Sigmoid colon (tissue), 7 donors: ENCODE data around the gene PEAK1. TPM values are rescaled to one million over a fixed set of nuclear protein-coding genes. Genes with fewer than 3 reads are reported as not detected.

Source experiments
- DNase-seq: peaks from one replicate; pipeline ENCODE4 v3.0.0-alpha.2; 2019
- H3K27ac ChIP-seq, 4 donors: fragments of 200-600 bp; sonication (generic); one replicate each; pipeline ENCODE4 v1.5.1; 2016 to 2019; ENCODE audit warnings: mild to moderate bottlenecking in 1 of 4
- H3K27me3 ChIP-seq, 3 donors: fragments of 200-600 bp; sonication (generic); one replicate each; pipeline ENCODE4 v1.5.1; 2019; ENCODE audit warnings: mild to moderate bottlenecking in 1 of 3
- H3K36me3 ChIP-seq, 4 donors: fragments of 200-600 bp; sonication (generic); one replicate each; pipeline ENCODE4 v1.5.1; 2016 to 2019
- H3K4me1 ChIP-seq, 4 donors: fragments of 200-600 bp; sonication (generic); one replicate each; pipeline ENCODE4 v1.5.1; 2017 to 2019
- H3K4me3 ChIP-seq, 4 donors: fragments of 200-600 bp; sonication (generic); one replicate each; pipeline ENCODE4 v1.5.1; 2017 to 2019; ENCODE audit warnings: mild to moderate bottlenecking in 2 of 4, moderate library complexity in 1 of 4
- H3K9me3 ChIP-seq, 4 donors: fragments of 200-600 bp in 3 of 4; sonication (generic) in 3 of 4; one replicate each; pipeline versions ENCODE4 v1.5.1 to v1.6.1; 2013 to 2019
- CTCF ChIP-seq, 4 experiments: fragments of 450-650 bp in 3 of 4; fragments of 200-600 bp in 1 of 4; IDR thresholded peaks; one replicate each; pipeline ENCODE4 v1.5.1; 2016 to 2019; ENCODE audit warnings: antibody characterized with exemption in 4 of 4, mild to moderate bottlenecking in 3 of 4, moderate library complexity in 2 of 4
- EP300 ChIP-seq, 4 donors: sonication (generic); formaldehyde crosslinking; IDR thresholded peaks; one replicate each; pipeline ENCODE4 v1.6.1; 2017; ENCODE audit warnings: antibody characterized with exemption in 4 of 4
- POLR2A ChIP-seq, 2 donors: fragments of 450-650 bp; IDR thresholded peaks; one replicate each; pipeline ENCODE4 v1.6.1; 2016; ENCODE audit warnings: antibody characterized with exemption in 2 of 2, mild to moderate bottlenecking in 2 of 2, moderate library complexity in 2 of 2
- POLR2AphosphoS5 ChIP-seq, 4 donors: sonication (generic); formaldehyde crosslinking; IDR thresholded peaks; one replicate each; pipeline ENCODE4 v1.6.1; 2017; ENCODE audit warnings: antibody characterized with exemption in 4 of 4
- WGBS, 2 donors: extraction: QIAGEN DNeasy Blood & Tissue Kit; methylation state at CpG; one replicate each; pipeline ENCODE4 v1.1.7; 2013; 5-methylcytosine and 5-hydroxymethylcytosine counted together
- intact Hi-C: fragments of 100-400 bp; cut with DNase I; formaldehyde crosslinking; loops from one replicate; pipeline ENCODE4 v1.15.1; 2023
- polyA plus RNA-seq, 3 donors: library from polyadenylated mRNA; stranded (reverse); fragments of 200-250 nt; gene quantifications; one replicate each; pipeline ENCODE4 v1.2.3, GENCODE V29; 2013
- total RNA-seq, 4 donors: library from RNA; depleted of rRNA; stranded (reverse); fragments of >200 nt; gene quantifications; one replicate each; pipeline ENCODE4 v1.1.0, GENCODE V29; 2016
- donor health status: healthy with polysubstance abuse.
- donor health status: Bipolar disorder and iron deficiency.
- donor health status: healthy.

Gene PEAK1
- total and polyA plus RNA-seq, 7 donors: 3.5 to 59.8 (median 29.3) TPM

- Histone ChIP-seq H3K36me3 (no peaks in the 10 kb centered on the region), H3K27ac (no peak overlapping the region), H3K9me3 (no peaks in the 10 kb centered on the region), H3K27me3 (no peaks in the 10 kb centered on the region), H3K4me3 (no peak overlapping the region), H3K4me1 (no peaks in the 10 kb centered on the region)
- TF ChIP-seq POLR2AphosphoS5 (IDR thresholded peaks at IDR 0.05) (no peak), CTCF (IDR thresholded peaks at IDR 0.05) (no peak)
- whole genome bisulfite sequencing, 2 donors: 89 to 93% methylated on average over 5 of the region's 5 CpGs
- intact Hi-C loops: no loop called here
- DNase-seq: no peak
Observed at GRCh38 chr15:77097921-77098320, 322.0 kb downstream of the PEAK1 start.

- Histone ChIP-seq H3K9me3 (no peaks in the 10 kb centered on the region), H3K4me3 (no peak overlapping the region), H3K36me3 (no peaks in the 10 kb centered on the region), H3K27ac (no peak overlapping the region), H3K4me1 (no peaks in the 10 kb centered on the region), H3K27me3 (no peaks in the 10 kb centered on the region)
- intact Hi-C loops: no loop called here
- 85 to 89% methylated on average over 7 of the region's 7 CpGs for WGBS, 2 donors
- no peak for DNase-seq
- TF ChIP-seq POLR2AphosphoS5 (IDR thresholded peaks at IDR 0.05): no peak
Observed at GRCh38 chr15:77097248-77097721, 322.6 kb downstream of the PEAK1 start.

- intact Hi-C loops: no loop called here
- TF ChIP-seq POLR2AphosphoS5 (IDR thresholded peaks at IDR 0.05): no peak
- TF ChIP-seq EP300 (IDR thresholded peaks at IDR 0.05): no peak
- TF ChIP-seq CTCF (IDR thresholded peaks at IDR 0.05): no peak
- no peak for TF ChIP-seq POLR2A (IDR thresholded peaks at IDR 0.05)
- H3K36me3 ChIP-seq: no peaks in the 10 kb centered on the region
- 94 to 96% methylated on average over 7 of the region's 7 CpGs for WGBS, 2 donors
- H3K27me3 ChIP-seq: no peaks in the 10 kb centered on the region
- H3K9me3 ChIP-seq: no peaks in the 10 kb centered on the region
- no peak overlapping the region for H3K4me3 ChIP-seq
- H3K27ac ChIP-seq: no peak overlapping the region
- no peaks in the 10 kb centered on the region for H3K4me1 ChIP-seq
- DNase-seq: no peak
Observed at GRCh38 chr15:77096541-77096940, 323.4 kb downstream of the PEAK1 start.

GRCh38 chr15:77096138-77096537 is 323.8 kb downstream of the PEAK1 start:
- Histone ChIP-seq H3K36me3 (no peaks in the 10 kb centered on the region), H3K4me1 (no peaks in the 10 kb centered on the region), H3K4me3 (no peak overlapping the region), H3K27ac (no peak overlapping the region), H3K9me3 (no peaks in the 10 kb centered on the region), H3K27me3 (no peaks in the 10 kb centered on the region)
- no peak for DNase-seq
- TF ChIP-seq CTCF (IDR thresholded peaks at IDR 0.05) (no peak), POLR2A (IDR thresholded peaks at IDR 0.05) (no peak), POLR2AphosphoS5 (IDR thresholded peaks at IDR 0.05) (no peak), EP300 (IDR thresholded peaks at IDR 0.05) (no peak)
- intact Hi-C loops: no loop called here
- 70 to 80% methylated on average over 4 of the region's 4 CpGs for WGBS, 2 donors

- no peak for DNase-seq
- Histone ChIP-seq H3K9me3 (no peaks in the 10 kb centered on the region), H3K27me3 (no peaks in the 10 kb centered on the region), H3K36me3 (no peaks in the 10 kb centered on the region), H3K27ac (no peak overlapping the region), H3K4me1 (no peaks in the 10 kb centered on the region), H3K4me3 (no peak overlapping the region)
- TF ChIP-seq CTCF (IDR thresholded peaks at IDR 0.05): no peak
- TF ChIP-seq POLR2A (IDR thresholded peaks at IDR 0.05): no peak
- no peak for TF ChIP-seq EP300 (IDR thresholded peaks at IDR 0.05)
- no peak for TF ChIP-seq POLR2AphosphoS5 (IDR thresholded peaks at IDR 0.05)
- 93 to 95% methylated on average over 11 of the region's 11 CpGs for WGBS, 2 donors
- intact Hi-C loops: no loop called here
Observed at GRCh38 chr15:77094397-77095030, 325.4 kb downstream of the PEAK1 start.
